GOT3 (cell line): ENCODE data around the gene PPP3CA.

ENCODE experiments used
- DNase-seq: peaks from one replicate; lab custom pipeline; 2025; ENCODE audit warnings: mixed read lengths; lab: John Stamatoyannopoulos, UW

Gene PPP3CA

GRCh38 chr4:101331017-101331416 is 16.3 kb downstream of the PPP3CA start:
- DNase-seq, result no peak

- no peak for DNase-seq
These were observed 17.7 kb downstream of the PPP3CA start for GRCh38 chr4:101329592-101329991.

- no peak for DNase-seq
These were observed 19.2 kb downstream of the PPP3CA start for GRCh38 chr4:101328063-101328602.

- DNase-seq, result no peak
These were observed 20.8 kb downstream of the PPP3CA start for GRCh38 chr4:101326576-101326975.

GRCh38 chr4:101322743-101323142 is 24.6 kb downstream of the PPP3CA start:
- DNase-seq, result no peak

GRCh38 chr4:101321481-101322042 is 25.8 kb downstream of the PPP3CA start:
- DNase-seq, result no peak

GRCh38 chr4:101315786-101316185 is 31.5 kb downstream of the PPP3CA start:
- DNase-seq, result no peak

- no peak for DNase-seq
These were observed 32.3 kb downstream of the PPP3CA start for GRCh38 chr4:101315041-101315440.

GRCh38 chr4:101309925-101310324 is 37.4 kb downstream of the PPP3CA start:
- DNase-seq, result no peak

GRCh38 chr4:101307899-101308298 is 39.4 kb downstream of the PPP3CA start:
- DNase-seq, result no peak

- no peak for DNase-seq
These were observed 40.3 kb downstream of the PPP3CA start for GRCh38 chr4:101306764-101307615.

GRCh38 chr4:101306225-101306624 is 41.1 kb downstream of the PPP3CA start:
- DNase-seq, result no peak

GRCh38 chr4:101304916-101305315 is 42.4 kb downstream of the PPP3CA start:
- DNase-seq, result no peak

- no peak for DNase-seq
These were observed 47.3 kb downstream of the PPP3CA start for GRCh38 chr4:101299899-101300540.

GRCh38 chr4:101299021-101299420 is 48.3 kb downstream of the PPP3CA start:
- no peak for DNase-seq

- no peak for DNase-seq
These were observed 51.6 kb downstream of the PPP3CA start for GRCh38 chr4:101295691-101296090.

- no peak for DNase-seq
These were observed 52.7 kb downstream of the PPP3CA start for GRCh38 chr4:101294597-101294996.

GRCh38 chr4:101292901-101293300 is 54.4 kb downstream of the PPP3CA start:
- no peak for DNase-seq

GRCh38 chr4:101292214-101292613 is 55.1 kb downstream of the PPP3CA start:
- no peak for DNase-seq

- DNase-seq, result no peak
These were observed 56.1 kb downstream of the PPP3CA start for GRCh38 chr4:101291198-101291597.

GRCh38 chr4:101290654-101291053 is 56.7 kb downstream of the PPP3CA start:
- no peak for DNase-seq

GRCh38 chr4:101289306-101289705 is 58.0 kb downstream of the PPP3CA start:
- DNase-seq, result no peak
